GM18858 (cell line): ENCODE measurements around the gene CLEC11A.

Experiments
- ATAC-seq: cut with Tn5 transposase; IDR thresholded peaks from one replicate; pipeline ENCODE4 v1.9.1; 2021; ENCODE audit not compliant: unreplicated experiment

The CLEC11A gene

GRCh38 chr19:50703915-50704796 is 19.0 kb upstream of the CLEC11A start:
- no peak for ATAC-seq

GRCh38 chr19:50705422-50706019 is 17.6 kb upstream of the CLEC11A start:
- no peak for ATAC-seq

GRCh38 chr19:50706387-50706786 is 16.8 kb upstream of the CLEC11A start:
- no peak for ATAC-seq

- ATAC-seq, result no peak
Observed at GRCh38 chr19:50708179-50708879, 14.8 kb upstream of the CLEC11A start.

GRCh38 chr19:50710094-50710493 is 13.1 kb upstream of the CLEC11A start:
- no peak for ATAC-seq

GRCh38 chr19:50710612-50711011 is 12.6 kb upstream of the CLEC11A start:
- no peak for ATAC-seq

GRCh38 chr19:50711196-50711595 is 12.0 kb upstream of the CLEC11A start:
- ATAC-seq, result no peak

- no peak for ATAC-seq
Observed at GRCh38 chr19:50711805-50712204, 11.4 kb upstream of the CLEC11A start.

- no peak for ATAC-seq
Observed at GRCh38 chr19:50712833-50713232, 10.3 kb upstream of the CLEC11A start.

- ATAC-seq, result no peak
Observed at GRCh38 chr19:50713556-50714236, 9.5 kb upstream of the CLEC11A start.

GRCh38 chr19:50716178-50717025 is 6.8 kb upstream of the CLEC11A start:
- no peak for ATAC-seq

GRCh38 chr19:50717026-50717723 is 6.0 kb upstream of the CLEC11A start:
- no peak for ATAC-seq

- no peak for ATAC-seq
Observed at GRCh38 chr19:50717891-50718254, 5.3 kb upstream of the CLEC11A start.

GRCh38 chr19:50718255-50719118 is 4.7 kb upstream of the CLEC11A start:
- ATAC-seq, result no peak

GRCh38 chr19:50719119-50719435 is 4.1 kb upstream of the CLEC11A start:
- no peak for ATAC-seq

GRCh38 chr19:50719566-50719965 is 3.6 kb upstream of the CLEC11A start, which contains the start of gene SHANK1:
Gene SHANK1, minus strand, starts transcription at chr19:50719802. Its CDS starts 2,883 bp downstream, at chr19:50716919.
- ATAC-seq, result no peak

GRCh38 chr19:50720181-50720920 is 2.8 kb upstream of the CLEC11A start:
- ATAC-seq, result no peak

- ATAC-seq, result no peak
Observed at GRCh38 chr19:50720921-50721381, 2.2 kb upstream of the CLEC11A start.
